ENCODE results near the gene CRIP3.
"Not testable (repeated sequence)": the region's sequence is repeated elsewhere in the genome, so short reads cannot be mapped to it uniquely, and the experiment has no call there.

CRIP3 gene, protein sequence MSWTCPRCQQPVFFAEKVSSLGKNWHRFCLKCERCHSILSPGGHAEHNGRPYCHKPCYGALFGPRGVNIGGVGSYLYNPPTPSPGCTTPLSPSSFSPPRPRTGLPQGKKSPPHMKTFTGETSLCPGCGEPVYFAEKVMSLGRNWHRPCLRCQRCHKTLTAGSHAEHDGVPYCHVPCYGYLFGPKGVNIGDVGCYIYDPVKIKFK

DNA sequence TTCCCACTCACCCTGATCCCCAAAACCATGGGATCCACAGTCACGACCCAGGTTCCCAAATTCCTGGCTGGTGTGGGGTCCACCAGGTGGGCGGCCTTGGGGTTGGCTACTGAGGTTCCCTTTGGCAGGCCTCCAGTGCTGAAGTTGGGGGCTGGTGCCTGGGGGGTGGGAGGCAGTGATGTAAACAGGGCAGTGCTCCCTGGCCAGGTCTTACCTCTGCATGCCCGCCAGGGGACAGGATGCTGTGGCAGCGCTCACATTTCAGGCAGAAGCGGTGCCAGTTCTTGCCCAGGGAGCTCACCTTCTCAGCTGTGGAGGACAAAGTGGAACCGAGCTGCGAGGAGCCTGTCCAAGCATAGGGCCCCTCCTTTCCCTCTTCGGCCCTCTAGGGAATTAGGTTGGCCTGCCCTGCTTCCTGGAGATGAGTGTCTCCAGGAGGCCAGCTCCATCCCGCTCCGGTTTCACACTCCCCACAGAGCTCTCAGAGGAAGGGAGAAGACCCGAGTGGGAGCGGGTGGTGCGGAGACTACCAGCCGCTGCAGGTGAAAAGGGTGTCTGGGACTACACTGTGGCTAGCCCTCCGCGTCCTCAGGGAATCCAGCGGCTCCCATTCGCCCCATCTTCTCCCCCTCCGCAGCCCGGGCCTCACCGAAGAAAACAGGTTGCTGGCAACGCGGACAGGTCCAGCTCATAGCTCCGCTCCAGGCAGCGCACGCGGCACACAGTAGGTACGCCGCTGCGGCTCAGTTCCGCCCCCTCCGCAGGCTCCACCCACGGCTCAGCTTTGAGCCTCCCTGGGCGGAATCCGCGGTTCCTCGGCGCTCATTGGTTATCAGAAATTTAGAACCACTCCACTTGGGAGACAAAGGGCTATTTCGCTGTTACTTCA lies at the start of gene CRIP3:
Gene CRIP3 (minus strand): TSS at position 726 of the 889 bp plus-strand sequence. CDS start 34 bp downstream, at position 692.
- DNase-seq, result peak; percentile 38

DNA sequence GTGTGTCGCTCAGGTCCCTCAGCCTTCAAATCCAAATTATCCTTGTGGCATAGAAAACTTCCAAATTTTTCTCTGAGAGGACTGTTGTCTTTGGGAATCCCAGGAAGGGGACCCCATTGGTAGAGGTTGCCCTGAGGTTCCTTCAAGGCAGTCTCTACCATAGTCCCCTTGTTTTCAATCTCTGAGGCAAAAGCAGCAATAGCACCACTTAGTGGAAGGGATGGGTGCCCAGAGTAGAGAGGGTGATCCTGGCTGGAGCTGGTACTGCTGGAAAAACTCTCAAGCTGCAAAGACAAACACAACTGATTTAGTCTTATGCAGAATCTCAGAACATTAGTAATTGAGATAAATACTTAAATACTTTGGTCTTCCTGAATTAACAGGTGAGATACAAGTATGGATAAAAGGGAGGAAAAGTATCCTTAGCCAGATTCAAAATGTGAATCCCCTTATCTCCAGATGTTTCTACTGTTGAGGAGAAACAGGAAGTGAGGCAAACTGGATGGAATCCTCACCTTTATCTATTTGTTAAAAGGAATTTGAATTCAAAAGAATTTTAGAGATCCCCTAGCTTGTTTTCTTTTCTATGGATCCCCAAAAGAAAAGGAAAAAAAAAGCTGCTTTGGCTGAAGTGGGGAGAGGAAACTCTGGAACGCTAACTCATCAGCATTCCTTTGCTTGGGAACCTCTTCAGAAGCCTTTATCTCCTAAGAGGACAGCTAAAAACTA lies 47.4 kb upstream of the CRIP3 start:
- no peak for DNase-seq

DNA sequence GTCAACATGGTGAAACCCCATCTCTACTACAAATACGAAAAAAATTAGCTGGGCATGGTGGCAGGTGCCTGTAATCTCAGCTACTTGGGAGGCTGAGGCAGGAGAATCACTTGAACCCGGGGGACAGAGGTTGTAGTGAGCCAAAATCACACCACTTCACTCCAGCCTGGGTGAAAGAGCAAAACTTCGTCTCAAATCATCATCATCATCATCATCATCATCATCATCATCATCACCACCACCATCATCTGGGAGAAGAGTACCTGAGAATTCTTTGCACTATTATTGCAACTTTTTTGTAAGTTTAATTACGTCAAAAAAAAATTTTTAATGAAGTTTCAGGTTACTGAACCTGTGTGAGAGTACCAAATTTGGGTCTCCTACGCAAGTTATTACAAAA lies 43.3 kb upstream of the CRIP3 start:
- not testable (repeated sequence) for DNase-seq

DNA sequence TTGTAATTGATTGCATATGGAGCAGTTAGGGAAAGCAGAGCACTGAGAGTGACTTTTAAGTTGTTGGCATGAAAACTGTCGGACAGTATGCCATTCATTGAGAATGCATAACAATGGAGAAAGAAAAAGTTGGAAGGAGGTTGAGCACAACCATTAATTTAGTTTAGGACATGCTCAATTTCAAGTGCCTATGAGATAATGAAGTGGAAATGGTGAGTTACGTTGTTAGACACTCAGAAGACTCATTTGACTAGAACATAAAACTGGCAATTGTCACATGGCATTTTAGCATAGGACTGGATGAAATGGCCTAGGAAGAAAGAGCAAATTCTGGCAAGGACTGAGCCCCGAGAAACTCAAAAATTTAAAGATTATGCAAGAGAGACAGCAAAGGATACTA lies 38.8 kb upstream of the CRIP3 start:
- DNase-seq, result no peak

DNA sequence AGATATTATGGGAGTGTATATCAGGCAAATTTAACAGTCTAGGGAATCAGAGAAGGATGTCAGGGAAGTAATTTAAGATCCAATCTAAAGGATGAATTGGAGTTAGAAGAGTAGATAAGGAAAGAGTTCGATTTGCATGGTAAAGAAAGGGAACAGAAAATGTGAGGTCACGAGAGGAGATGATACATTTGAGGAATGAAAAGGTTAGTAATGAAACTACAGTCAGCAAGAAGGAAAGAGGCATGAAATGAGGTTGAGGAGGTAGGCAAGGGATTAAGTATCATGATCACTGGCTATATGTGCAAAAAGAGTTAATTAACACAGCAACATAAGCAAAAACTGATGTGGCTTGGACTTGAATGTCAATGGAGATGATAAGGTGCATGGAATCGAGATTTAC lies 38.4 kb upstream of the CRIP3 start:
- no peak for DNase-seq

DNA sequence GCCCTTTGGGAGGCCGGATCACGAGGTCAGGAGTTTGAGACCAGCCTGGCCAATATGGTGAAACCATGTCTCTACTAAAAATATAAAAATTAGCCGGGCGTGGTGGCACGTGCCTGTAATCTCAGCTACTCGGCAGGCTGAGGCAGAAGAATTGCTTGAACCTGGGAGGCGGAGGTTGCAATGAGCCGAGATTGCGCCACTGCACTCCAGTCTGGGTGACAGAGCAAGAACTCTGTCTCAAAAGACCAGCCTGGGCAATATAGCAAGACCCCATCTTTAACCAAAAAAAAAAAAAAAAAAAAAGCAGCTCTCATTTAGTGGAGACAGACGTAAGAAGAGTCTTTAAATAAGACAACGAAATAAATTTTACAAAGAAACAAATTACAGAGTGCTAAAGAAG lies 37.6 kb upstream of the CRIP3 start:
- DNase-seq, result not testable (repeated sequence)

DNA sequence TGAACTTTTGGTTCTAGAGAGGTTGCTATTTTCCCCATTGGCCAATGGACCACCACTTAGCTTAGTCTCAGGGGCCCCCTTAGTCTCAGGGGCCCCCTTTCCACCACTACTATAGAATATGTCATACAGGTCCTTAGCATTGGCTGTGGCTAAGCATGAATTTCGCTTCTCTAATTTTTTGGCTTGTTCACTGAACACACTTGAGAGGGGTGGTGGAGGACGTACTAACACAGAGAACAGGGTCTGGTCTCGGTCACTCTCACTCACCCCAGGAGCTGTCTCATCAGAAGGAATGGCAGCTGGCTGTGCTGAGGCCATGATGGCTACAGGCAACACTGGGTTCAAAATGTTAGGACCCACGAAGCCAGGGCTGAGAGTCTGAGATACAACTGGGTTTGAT lies 30.5 kb upstream of the CRIP3 start:
- DNase-seq, result no peak

DNA sequence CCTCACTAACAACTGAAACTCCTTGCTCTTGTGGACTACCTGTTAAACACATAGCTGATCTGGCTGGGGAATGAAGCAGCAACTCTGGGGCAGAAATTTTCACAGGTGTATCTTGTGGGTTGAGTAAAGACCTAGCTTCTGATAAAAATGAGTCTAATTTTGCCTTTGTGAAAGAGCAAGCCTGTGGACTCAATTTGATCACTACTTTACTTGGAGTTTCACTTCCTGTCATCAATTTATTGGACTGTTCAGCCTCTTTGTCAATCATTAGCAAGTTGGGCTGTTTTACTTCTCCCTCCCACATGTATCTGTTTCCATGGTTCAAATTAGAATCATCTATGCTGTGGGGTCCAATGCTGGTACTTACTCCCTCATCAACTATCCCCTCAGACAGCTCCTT lies 29.6 kb upstream of the CRIP3 start:
- DNase-seq, result no peak

DNA sequence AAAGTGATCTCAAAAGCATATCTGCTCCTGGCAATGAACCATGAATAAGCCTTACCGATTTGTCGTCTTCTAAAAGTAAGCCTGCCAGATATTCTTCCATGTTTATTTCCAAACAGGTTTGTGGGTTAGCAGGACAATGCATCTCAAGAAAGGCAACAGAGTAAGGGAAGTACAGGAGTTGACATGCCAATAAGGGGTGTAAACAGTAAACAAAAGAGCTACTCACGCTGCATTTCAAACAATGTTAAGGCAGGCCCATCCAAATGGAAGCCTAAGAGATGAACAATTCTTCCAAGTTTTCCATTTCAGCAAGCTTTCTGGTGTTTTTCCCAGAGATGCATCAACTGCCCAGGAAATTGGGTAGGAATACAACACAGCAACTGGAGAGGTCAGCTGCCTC lies 27.8 kb upstream of the CRIP3 start:
- no peak for DNase-seq

DNA sequence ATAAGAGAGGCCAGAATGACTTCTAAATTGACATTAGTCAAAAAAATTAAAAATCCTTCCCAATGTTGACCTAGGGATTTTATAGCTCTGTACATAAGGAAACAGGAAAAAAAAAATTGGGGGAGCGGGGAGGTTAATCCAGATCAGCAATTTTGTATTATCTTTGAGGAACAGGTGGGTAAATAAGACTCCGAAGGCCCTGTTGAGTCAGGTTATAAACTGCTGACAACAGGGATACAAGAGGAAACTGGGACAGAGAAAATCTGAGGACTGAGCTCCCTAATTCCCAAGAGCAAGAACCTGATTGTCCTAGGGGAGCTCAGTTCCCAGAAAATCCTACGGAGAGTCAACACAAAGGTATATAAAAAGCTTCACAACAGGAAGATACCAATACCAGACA lies 26.8 kb upstream of the CRIP3 start:
- no peak for DNase-seq

DNA sequence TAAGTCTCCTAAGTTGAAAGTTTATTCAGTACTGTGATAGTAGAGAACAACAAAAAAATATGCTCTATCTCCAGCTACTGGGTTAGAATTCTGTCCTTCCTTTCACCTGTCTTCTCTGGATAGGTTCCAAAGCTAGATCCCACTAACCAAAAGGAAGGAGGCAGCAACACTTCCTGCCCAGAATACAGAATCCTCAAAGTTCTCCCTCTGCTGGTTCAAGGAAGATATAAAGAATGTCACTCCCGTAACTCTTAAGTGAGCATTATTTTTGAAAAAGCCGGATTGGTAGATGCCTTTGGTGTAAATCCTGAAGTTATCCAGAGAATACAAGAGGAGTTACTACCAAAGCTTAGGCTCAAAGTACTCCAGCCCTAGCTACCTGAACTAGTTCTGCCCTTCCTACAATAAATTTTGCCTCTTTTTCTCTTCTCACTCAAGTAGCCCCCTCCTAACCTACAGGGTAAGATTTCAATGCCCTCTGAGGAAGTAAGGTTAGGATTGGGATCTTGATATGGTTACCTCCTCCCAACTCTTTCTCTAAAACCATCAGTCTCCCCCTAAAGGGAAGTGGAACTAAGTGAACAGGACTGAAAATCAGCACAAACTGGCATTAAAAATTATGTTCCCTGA lies 26.0 kb upstream of the CRIP3 start:
- DNase-seq, result peak; percentile 33

DNA sequence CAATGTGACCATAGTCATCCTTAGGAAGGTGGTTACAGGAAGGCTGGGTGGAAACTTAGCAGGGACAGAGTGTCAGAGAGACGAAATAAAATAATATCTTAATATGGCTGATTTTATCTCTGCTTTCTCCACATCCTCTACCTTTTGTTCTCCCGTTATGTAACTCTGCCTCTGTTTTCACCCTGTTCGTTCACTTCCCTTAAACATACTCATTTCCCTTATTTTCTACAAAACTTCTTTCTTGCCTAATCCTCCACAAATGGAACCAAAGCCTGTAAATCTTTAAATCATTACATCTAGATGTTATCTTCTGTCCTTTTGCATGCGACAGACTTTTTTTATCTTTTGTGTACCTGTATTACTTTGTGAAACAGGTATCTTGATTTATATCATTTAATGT lies 23.3 kb upstream of the CRIP3 start:
- DNase-seq, result no peak

DNA sequence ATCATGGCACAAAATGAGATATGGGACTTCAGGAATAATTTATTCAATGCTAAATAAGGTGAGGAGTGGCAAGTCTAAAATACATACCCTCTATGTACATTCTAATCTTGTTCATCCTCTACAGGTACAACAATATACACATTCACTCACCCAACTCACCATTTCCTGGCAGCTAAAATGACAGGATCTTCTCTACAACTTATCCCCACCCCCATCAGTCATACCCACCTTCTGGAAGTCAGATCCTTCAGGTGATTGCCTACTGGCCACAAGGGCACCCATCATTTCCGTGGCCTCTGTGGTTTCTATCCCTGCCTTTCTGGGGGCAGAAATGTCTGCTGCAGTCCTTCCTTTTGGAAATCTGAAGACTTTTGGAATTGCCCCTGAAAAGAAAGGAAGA lies 22.8 kb upstream of the CRIP3 start:
- no peak for DNase-seq

DNA sequence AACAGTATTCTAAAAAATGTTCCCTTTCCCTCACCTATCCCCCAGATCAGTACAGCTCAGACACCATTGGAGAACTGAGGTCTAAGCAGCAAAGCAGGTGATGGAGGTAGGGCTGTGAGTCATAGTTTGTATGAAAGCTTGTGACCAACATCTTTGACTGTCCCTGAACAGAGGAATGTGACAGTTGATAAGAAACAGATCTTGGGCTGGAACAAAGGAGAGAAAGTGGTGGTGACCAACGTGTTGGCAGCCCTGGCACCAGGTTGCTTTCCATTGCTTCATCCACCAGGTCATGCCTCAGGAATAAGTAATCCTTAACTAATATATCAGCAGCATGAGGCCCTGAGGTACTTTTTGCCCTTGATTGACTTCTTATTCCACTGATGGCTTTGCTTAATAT lies 19.9 kb upstream of the CRIP3 start:
- DNase-seq, result no peak

DNA sequence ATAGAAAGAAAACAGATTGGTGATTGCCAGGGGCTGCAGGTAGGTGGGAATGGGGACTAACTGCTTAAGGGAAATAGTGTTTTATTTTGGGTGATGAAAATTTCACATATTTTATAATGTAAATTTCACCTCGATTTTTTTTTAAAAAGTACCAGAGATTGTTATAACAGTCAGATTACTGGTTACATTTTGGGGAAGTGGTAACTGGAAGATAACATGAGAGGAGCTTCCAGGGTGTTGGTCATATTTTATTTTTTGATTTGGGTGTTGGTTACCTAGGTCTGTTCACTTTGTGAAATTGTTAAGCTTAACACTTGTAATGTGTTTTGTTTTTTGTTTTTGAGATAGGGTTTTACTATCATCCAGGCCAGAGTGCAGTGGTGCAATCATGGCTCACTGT lies 17.2 kb upstream of the CRIP3 start:
- no peak for DNase-seq

DNA sequence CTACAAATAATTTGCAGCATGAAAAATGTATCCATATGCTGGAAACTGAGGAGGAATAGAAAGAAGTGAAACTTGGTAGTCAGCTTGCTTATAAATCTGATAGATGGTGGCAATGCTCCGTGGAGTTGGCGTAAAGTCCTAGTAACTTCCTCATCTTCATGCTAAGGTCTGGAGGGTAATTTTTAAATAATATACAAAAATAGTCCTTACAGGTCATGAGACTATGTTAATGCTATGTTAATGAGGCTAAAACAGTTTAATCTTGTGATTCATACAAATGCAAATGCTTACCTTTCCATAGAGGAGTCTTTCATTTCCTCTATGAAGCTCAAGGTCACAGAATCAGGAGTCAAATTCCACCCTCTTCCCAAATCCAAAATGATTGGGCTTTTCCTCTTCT lies 9.4 kb upstream of the CRIP3 start:
- DNase-seq, result no peak

DNA sequence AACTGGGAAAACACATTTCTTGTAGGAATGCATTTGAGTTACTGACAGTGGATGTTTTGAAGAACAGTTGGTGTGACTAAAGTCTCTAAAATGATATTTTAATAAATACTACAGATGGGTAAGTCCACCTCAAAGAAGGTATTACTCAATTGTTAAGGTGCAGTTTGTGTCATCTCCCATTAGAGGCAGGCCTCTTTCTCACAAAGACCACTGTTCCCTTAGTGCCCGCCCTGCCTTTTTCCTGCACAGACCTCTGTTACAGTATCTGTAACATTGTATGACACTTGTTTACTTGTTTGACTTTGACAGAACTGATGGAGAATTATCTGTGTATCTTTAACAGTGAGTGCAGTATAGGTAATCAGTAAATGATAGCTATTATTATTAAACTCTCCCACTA lies 5.2 kb upstream of the CRIP3 start:
- DNase-seq, result no peak

DNA sequence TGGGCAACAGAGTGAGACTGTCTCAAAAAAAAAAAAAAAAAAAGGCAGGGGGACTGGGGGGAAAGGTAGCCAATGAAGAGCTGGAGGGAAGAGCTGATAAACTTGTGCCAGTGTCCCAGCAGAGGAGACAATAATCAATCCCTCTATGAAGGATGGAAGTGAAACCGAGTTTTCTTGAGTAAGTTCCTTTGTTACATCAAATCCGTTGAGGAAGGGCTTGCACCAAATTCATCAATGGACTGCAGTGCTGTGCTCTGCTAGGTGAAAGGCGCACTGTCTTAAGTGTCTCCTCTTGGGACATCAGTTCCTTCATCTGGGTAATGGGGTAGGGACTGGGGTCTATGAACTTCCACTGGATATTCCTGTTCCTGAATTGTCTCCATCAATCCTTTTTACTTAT lies 3.0 kb upstream of the CRIP3 start:
- DNase-seq, result no peak

DNA sequence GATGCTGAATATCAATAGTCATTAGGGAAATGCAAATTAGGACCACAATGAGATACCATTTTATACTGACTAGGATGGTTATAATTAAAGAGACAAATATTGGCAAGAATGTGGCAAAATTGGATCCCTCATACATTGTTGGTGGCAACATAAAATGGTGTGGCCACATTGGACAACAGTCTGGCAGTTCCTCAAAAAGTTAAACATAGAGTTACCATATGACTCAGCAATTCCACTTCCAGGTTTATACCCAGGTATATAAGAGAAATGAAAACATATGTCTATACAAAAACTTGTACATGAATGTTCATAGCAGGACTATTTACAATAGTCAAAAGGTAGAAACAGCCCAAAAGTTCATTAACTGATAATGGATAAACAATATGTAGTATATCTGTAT lies 2.0 kb upstream of the CRIP3 start:
- no peak for DNase-seq

DNA sequence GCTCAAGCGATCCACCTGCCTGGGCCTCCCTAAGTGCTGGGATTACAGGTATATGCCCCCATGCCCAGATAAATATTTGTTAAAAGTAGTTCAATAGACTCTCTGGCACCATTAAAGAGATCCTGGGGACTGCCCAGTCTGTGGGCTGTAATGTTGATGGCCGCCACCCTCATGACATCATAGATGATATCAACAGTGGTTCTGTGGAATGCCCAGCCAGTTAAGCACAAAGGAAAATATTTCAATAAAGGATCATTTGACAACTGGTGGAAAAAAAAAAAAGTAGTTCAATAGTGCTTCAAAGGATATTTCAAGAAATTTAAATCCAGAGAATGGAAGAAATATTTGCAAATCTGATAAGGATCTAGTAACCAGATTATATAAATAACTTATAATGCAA lies 1.5 kb upstream of the CRIP3 start:
- no peak for DNase-seq

DNA sequence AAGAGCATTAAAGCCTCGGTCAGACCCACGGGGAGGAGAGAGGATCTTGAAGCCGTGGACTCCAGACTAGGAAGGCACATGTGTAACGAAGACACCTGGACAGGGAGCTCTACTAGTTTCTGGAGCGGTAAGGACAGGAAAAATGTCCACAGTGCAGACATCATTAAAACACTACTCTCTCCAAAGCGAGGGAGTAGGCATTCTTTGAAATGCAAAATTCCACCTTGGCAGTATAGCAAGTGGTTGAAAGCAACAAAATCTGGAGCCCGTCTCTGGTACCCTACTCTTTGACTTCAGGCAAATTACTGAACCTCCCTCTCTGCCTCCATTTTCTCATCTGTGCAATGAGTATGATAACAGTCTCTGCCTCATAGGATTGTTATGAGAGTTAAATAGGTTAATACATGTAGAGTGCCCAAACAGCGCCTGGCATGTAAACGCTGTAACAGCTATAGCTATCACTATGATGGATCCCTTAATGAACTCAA lies 408 bp upstream of the CRIP3 start:
- DNase-seq, result no peak

DNA sequence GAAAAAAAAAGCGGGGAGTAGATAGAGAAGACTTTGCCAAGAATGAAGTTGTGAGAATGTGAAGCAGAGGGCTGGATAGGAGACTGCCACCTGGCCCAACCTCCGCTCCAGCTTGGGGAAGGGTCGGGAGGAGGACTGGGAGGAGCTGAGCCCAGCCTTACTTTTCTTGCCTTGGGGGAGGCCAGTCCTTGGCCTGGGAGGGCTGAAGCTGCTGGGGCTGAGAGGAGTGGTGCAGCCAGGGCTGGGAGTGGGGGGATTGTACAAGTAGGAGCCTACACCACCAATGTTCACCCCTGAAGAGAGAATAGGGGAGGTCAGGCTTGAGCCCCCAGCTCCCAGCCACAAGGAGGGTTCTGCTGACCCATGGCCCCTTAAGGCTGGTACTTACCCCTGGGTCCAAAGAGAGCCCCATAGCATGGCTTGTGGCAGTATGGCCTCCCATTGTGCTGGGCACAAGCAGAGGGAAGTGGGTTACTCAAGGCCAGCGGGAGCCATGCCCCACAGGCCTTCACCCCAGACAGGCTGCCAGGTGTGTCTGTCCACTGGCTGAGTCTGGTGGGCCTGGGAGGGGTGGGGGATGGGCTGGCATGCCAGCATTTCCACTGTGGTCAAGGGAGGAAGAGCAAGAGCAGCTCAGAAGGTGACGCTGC lies 1.1 kb downstream of the CRIP3 start:
- no peak for DNase-seq

DNA sequence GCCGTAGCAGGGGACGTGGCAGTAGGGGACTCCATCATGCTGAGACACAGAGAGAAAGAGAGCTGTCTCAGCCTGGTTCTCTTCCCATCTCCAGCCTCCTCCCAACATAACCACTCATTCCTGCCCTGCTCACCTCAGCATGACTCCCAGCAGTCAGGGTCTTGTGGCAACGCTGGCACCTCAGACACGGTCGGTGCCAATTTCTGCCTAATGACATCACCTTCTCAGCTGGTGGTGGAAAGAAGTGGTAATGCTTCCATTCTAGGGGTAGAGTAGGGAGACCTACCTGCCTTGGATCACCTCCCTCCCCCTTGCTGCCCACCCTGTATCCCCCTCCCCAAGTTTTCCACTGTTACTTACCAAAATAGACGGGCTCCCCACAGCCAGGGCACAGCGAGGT lies 2.5 kb downstream of the CRIP3 start:
- no peak for DNase-seq

Measured in NCI-H2171 (cell line).